ENCODE data around the gene PER2.

The PER2 gene

DNA sequence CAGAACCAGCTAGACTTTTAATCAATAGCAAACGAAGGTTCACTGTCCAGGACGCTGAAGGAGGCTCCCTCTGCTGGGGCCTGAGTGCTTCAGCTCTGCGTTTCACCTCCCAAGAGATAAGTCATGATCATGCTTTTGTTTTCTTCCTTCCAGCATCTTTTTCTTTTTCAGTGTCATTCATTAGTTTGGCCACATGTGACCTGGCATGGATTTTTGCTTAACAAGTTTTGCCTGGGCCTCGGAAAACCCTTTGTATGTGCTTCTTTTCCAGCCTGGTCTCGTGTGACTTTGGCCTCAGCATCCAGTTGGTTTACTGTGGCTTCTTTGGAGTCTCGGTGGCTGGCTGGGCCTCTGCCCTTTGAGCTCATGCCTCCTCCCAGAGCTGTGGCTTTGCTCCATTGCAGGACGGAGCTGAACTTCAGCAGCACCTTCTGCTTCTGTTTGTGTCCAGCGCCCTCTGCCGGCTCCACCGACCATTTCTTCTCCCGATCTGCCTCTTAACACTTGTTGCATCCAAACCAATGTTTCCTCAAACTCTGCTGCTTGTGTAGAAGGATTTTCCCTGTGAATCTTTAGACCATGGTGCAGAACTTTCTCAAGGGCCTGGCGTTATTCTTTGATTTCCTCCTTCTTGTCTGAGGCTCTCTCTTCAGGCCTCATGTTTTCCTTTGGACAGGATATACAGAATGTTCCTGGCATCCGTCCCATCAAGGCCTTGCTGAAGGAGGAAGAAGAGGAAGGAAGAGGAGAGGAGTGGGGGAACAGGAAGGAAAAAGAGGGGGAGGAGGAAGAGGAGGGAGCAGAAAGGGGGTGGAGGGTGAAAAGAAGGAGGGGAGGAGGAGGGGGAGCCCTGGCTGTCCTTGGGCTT lies 25.0 kb downstream of the PER2 start:
- DNase-seq: peak; percentile 64

GRCh38 chr2:238262496-238263122 lies 25.8 kb downstream of the PER2 start:
- DNase-seq: no peak

- DNase-seq: no peak
Measured at GRCh38 chr2:238261718-238262375, 26.6 kb downstream of the PER2 start.

GRCh38 chr2:238260883-238261282 lies 27.5 kb downstream of the PER2 start:
- no peak for DNase-seq

DNA sequence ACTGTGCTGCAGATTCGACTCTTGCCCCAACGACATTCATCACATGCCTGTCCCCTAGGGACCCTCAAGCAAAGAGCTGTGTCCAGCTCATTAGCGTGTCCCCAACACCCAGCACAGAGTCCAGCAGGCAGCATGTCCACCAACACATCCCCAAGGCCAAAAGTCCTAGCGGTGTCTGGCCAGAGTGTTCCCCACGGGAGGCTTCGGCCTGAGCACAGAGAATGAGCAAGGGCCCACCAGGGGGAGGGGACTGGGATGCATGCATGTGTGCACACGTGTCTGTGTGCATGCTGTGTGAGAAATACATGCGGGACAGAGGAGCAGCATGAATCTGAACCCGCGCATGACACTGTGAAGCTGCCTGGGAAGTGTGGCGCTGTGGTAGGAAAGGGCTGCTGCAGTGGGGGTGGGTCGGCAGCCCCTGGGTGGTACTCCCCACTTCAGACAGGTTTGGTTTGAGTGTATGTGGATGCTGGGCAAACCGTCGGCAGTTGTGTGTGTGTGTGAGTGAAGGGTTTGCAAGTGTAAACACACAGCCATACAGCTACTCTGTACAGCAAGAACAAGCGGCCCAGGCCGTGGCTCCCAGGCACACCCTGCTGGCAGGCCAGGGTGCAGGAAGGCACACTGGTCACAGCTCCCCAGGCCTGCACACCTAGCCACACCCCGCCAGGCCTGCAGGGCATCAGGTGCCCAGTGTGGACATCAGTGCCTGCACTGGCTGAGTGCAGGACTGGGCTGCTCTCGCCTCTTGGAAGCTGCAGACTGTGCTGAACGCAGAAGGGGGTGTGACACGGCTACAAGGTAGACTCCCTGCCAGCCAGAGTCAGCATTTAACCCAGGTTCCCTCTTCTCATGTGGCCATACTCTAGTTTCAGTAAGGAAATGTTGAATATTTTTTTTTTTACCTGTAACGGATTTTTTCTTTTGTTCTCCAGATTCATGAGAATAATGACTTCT lies 29.1 kb downstream of the PER2 start:
- DNase-seq: no peak

DNA sequence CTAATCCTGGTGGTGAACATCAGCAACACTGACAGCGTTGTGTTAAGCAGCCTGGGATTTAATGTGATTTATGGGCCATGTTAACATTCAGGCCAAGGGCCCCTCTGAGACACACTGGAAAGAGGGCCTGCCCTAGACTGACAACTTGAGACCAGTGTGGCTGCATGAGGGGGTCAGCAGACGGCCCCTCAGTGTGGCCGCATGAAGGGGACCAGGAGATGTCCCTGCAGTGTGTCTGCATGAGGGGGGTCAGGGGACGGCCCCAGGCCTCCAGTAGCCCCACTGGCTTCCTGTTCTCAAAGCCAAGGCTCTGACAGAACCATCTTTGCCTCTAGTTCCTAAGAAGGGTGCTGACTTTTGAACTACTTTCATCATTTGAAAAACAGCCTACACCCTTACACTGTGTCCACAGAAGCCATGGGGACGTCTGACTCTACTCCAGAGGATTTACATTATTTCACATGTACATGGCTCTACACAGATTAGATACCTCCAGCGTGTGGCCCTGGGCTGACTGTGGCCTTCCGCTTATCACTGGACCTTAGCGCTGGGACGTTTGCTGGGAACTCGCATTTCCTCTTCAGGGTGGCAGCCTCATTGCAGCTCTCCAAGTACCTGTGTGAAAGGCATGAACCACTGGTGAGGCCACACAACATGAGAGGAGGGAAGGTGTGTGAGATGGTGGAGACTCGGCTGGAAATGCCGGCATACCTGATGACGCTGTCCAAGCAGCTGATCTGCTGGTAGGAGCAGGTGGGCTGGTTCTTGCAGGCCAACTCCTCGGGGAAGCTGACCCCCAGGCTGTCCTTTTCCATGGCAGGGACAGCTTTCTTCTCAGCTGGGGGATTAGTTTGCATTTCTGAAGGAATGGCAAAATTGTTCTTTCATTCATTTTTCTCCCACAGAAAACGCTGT lies 30.4 kb downstream of the PER2 start:
- no peak for DNase-seq

GRCh38 chr2:238256594-238257104 lies 31.8 kb downstream of the PER2 start:
- peak; percentile 91 for DNase-seq

DNA sequence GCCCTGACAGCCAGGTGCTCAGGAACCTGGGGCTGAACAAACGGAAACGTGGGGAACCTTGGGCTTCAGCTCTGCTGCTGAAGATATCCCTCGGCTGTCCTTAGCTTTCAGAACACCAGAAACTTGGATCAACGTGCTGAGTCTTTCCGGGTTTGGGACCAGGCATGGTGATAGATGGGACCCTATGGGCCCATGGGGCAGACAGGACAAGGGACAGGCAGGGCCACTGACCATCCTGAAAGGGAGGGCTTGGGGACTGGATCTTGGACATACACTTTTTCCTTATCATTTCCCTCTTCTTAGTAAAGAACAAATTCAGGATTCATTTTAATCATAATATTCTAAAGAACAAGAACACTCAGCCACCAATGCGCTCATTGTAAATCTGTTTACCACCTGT lies 32.3 kb downstream of the PER2 start:
- no peak for DNase-seq

DNA sequence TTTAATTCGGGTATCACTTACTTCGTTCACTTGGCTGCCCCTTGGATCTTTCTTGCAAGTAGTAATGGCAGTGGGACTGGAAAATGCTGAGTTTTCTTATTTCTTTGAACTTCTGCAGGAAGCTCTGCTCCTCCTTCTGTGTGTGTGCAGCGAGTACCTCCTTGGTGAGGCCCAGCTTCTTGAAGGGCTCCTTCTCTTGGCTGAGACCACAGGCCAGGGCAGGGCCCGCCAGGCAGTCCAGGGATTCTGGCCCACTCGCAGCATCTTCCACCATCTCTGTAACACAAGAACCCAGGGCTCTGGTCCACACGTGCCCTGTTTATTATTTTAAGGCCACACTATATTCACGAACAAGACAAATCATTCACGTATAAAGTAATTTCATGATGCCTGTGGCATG lies 32.8 kb downstream of the PER2 start:
- DNase-seq: no peak

GRCh38 chr2:238255151-238255551 lies 33.3 kb downstream of the PER2 start:
- peak; percentile 17 for DNase-seq

GRCh38 chr2:238254095-238254723 lies 34.2 kb downstream of the PER2 start:
- no peak for DNase-seq

- no peak for DNase-seq
Measured at GRCh38 chr2:238252766-238253630, 35.4 kb downstream of the PER2 start.

DNA sequence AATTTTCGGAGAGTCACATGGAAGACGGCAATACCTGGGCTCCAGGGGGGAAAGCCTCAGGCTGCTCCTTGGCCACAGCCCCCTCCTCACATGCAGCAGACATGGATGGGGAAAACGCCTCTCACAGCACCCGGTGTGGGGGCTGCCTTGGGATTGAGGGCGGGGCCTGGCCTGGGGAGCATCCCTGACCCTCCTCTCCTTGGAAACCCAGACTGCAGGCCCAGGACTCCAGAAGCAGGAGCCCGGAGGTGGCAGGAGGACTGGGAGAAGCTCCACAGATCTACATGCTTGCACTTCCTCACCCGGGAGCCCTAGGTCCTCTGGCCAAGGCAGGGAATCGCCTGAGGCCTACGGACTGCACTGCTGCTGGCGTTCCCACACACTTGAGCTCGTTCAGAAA lies 36.4 kb downstream of the PER2 start:
- DNase-seq: no peak

DNA sequence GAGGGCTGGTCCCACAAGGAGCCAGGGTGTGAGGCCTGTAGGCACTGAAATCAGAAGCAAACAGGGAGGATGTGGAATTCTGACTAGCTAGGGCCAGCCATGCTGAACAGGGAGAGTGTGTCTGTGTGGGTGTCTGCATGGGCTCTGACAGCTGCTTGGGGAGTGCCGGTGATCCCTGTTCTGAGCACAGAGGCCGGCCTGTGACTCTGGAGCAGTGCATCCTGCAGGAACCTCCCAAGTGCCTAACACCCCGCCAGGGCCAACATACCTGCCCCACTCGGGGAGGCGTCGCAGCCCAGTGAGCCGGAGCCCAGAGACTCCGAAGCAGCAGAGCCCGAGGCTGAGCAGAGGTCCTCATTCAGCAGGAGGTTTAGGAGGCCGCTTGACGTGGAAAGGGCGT lies 37.1 kb downstream of the PER2 start:
- no peak for DNase-seq

- DNase-seq: no peak
Measured at GRCh38 chr2:238250896-238251295, 37.5 kb downstream of the PER2 start.

DNA sequence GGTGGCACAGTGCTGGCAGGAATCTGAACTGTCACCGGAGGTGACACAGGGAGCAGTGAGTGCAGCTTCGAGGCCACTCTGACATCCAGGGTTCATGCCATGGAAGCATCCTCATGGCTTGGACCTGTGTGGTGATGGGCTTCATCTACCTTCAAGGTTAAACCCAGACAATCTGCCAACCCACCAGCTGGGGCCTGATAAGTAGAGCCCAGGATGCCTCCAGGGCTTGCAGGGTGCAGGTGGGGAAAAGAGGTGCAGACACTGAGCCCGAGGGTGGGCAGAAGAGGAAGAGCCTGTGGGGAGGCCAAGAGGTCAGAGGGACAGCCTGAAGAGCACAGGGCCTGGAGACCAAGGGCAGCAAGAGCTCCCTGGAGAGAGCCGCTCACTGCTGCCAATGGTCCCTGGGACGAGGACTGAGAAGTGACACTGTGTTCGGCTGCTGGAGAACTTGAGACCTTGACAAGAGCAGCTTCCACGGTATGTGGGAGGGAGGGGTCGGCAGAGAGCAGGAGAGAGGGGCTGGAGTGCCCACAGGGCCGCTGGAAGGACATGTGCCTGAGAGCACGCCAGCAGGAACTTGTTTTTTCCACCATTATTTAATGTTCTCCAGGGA lies 40.5 kb downstream of the PER2 start:
- DNase-seq: no peak

DNA sequence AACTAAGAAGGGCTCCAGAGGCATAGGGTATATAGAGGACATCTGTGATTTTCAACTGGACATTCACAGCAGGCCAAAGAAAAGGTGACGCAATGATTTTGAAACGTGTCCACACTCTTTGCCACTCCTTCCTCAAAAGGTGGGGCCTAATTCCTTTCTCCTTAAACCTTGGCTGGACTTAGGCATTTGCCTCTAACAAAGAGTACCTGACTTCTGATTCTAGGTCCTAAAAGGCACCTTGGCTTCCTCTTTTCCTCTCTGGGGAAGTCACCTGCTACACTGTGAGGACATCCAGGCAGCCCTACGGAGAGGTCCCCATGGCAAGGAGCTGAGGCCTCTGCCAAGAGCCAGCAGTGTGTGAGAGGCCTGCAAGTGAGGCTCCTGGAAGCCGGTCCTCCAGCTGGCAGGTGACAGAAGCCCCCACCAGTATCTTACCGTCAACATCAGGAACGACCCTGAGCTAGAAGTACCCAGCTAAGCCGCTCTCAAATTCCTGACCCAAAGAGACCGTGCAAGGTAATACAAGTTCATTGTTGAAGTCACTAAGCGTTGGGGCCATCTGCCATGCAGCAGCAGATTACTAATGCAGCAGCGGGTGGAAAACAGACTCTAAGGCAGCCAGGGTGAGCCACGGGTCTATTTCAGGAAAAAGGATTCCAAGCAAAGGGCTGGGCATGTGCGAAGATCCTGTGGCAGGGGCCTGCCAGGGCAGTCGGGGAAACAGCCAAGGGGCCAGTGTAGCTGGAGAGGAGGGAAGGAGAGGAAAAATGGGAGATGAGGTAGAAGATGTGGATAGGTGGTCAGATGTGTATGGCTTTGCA lies 41.2 kb downstream of the PER2 start:
- no peak for DNase-seq

- no peak for DNase-seq
Measured at GRCh38 chr2:238244151-238244550, 44.3 kb downstream of the PER2 start.

Measured in NCI-H345 (cell line).